Esophagus squamous epithelium (tissue), 5 donors: ENCODE results near the gene PRSS57. TPM values are rescaled to one million over a fixed set of nuclear protein-coding genes. Genes with fewer than 3 reads are reported as not detected.

Experiments
- DNase-seq: peaks from one replicate; lab custom pipeline; 2025; lab: John Stamatoyannopoulos, UW
- H3K27ac ChIP-seq, 4 donors: fragments of 200-600 bp; sonication (generic); one replicate each; pipeline ENCODE4 v1.5.1; 2016 to 2019; ENCODE audit warnings: mild to moderate bottlenecking in 1 of 4
- H3K27me3 ChIP-seq, 4 donors: fragments of 200-600 bp; sonication (generic); 1 replicate in 3 of 4; 2 replicates in 1 of 4; pipeline versions ENCODE4 v1.5.1 to v1.6.0; 2017 to 2021; ENCODE audit warnings: antibody characterized with exemption in 1 of 4
- H3K36me3 ChIP-seq, 3 donors: fragments of 200-600 bp; sonication (generic); one replicate each; pipeline ENCODE4 v1.5.1; 2016 to 2019
- H3K4me1 ChIP-seq, 3 donors: fragments of 200-600 bp; sonication (generic); one replicate each; pipeline ENCODE4 v1.5.1; 2017 to 2019
- H3K4me3 ChIP-seq, 4 donors: fragments of 200-600 bp; sonication (generic); 1 replicate in 3 of 4; 2 replicates in 1 of 4; pipeline ENCODE4 v1.5.1; 2016 to 2019; ENCODE audit warnings: mild to moderate bottlenecking in 2 of 4, moderate library complexity in 1 of 4
- H3K9me3 ChIP-seq, 3 donors: fragments of 200-600 bp; sonication (generic); one replicate each; pipeline ENCODE4 v1.5.1; 2016 to 2019
- CTCF ChIP-seq, 6 experiments: fragments of 450-650 bp in 4 of 6; fragments of 200-600 bp in 2 of 6; sonication (generic) in 2 of 6; IDR thresholded peaks; one replicate each; pipeline ENCODE4 v1.5.1; 2016 to 2019; ENCODE audit warnings: antibody characterized with exemption in 6 of 6, mild to moderate bottlenecking in 4 of 6, moderate library complexity in 4 of 6
- POLR2A ChIP-seq, 4 donors: fragments of 450-650 bp; IDR thresholded peaks; one replicate each; pipeline ENCODE4 v1.6.1; 2017; ENCODE audit warnings: antibody characterized with exemption in 4 of 4, mild to moderate bottlenecking in 4 of 4, moderate library complexity in 3 of 4
- WGBS, 2 donors: methylation state at CpG; one replicate each; pipeline ENCODE4 v1.1.5; 2018; 5-methylcytosine and 5-hydroxymethylcytosine counted together
- intact Hi-C: fragments of 100-400 bp; cut with DNase I; formaldehyde crosslinking; loops from one replicate; pipeline ENCODE4 v1.15.0; 2022
- total RNA-seq, 4 donors: library from RNA; depleted of rRNA; stranded (reverse); fragments of >200 nt; gene quantifications; one replicate each; pipeline ENCODE4 v1.1.0, GENCODE V29; 2016
- donor health status: DM: yes; HTN: yes; CAD: no.

Gene PRSS57
- total RNA-seq, 4 donors from 2014 or later, result not detected

- TF ChIP-seq CTCF (IDR thresholded peaks at IDR 0.05) (no peak), POLR2A (IDR thresholded peaks at IDR 0.05) (no peak)
- intact Hi-C loops, result no loop called here
- no peak overlapping the region for H3K4me3 ChIP-seq
- H3K4me1 ChIP-seq, result peaks cover 0 to 17% (median 10%) of the 10 kb centered on the region in 3 donors
- H3K27ac ChIP-seq, result peak overlapping the region; percentile 61 to 89 (median 79)
- no peaks in the 10 kb centered on the region for H3K36me3 ChIP-seq
- no peaks in the 10 kb centered on the region for H3K9me3 ChIP-seq
- DNase-seq, result no peak
- H3K27me3 ChIP-seq, result no peaks in the 10 kb centered on the region
- 70 to 80% methylated on average over 10 to 15 of the region's 43 CpGs for WGBS, 2 donors
Observed at GRCh38 chr19:726993-727956, 32.0 kb upstream of the PRSS57 start.

GRCh38 chr19:725461-726089 lies 30.3 kb upstream of the PRSS57 start:
- Histone ChIP-seq H3K4me3 (no peak overlapping the region), H3K36me3 (no peaks in the 10 kb centered on the region), H3K27ac (no peak overlapping the region), H3K4me1 (peaks cover 0 to 22% (median 10%) of the 10 kb centered on the region in 3 donors), H3K27me3 (peaks cover 0 to 4% (median 0%) of the 10 kb centered on the region in 4 donors), H3K9me3 (no peaks in the 10 kb centered on the region)
- WGBS, 2 donors, result 72 to 81% methylated on average over 8 to 9 of the region's 13 CpGs
- DNase-seq, result no peak
- TF ChIP-seq CTCF (IDR thresholded peaks at IDR 0.05) (no peak), POLR2A (IDR thresholded peaks at IDR 0.05) (no peak)
- intact Hi-C loops, result no loop called here

DNA sequence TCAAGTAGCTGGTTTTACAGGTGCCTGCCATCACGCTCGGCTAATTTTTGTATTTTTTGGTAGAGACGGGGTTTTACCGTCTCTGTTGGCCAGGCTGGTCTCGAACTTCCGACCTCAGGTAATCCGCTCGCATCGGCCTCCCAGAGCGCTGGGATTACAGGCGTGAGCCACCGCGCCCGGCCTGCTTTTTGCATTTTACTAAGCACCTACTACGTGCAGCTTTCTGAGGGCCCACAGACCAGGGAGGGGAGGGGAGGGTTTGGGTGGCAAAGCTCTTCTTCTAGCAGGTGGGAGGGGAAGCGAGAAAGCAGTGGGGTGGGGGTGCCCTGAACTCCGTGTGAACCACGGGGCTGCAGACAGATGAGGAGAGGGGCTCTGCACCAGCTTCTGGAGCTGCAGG lies 28.5 kb upstream of the PRSS57 start:
- 87 to 97% methylated on average over 5 to 17 of the region's 18 CpGs for WGBS, 2 donors
- no peak for DNase-seq
- intact Hi-C loops, result no loop called here
- TF ChIP-seq CTCF (IDR thresholded peaks at IDR 0.05) (no peak), POLR2A (IDR thresholded peaks at IDR 0.05) (no peak)
- no peak overlapping the region for H3K27ac ChIP-seq
- H3K36me3 ChIP-seq, result no peaks in the 10 kb centered on the region
- peaks cover 0 to 23% (median 1%) of the 10 kb centered on the region in 4 donors for H3K27me3 ChIP-seq
- no peaks in the 10 kb centered on the region for H3K9me3 ChIP-seq
- H3K4me1 ChIP-seq, result peaks cover 12 to 41% (median 20%) of the 10 kb centered on the region in 3 donors
- no peak overlapping the region for H3K4me3 ChIP-seq

DNA sequence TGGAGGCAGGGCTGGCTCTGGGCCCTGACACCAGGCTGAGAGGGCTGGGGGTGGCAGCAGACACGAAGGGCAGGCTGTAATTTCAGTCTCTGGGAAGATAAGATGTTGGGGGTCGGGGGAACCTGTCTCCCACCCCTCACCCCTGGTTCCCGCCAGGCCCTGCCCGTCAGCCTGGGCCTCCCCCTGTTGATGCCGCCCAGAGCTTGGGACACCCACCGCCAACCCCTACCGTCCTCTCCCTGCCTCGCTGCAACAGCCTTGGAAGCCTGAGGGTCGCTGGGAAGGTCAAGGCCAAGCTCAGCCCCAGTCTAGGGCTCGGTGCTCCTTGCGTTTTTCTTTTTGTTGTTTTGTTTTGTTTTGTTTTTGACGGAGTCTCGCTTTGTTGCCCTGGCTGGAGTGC lies 28.0 kb upstream of the PRSS57 start:
- intact Hi-C loops, result no loop called here
- Histone ChIP-seq H3K27ac (peak overlapping the region in 1 of 4 donors; percentile 39), H3K4me1 (peaks cover 12 to 43% (median 20%) of the 10 kb centered on the region in 3 donors), H3K36me3 (no peaks in the 10 kb centered on the region), H3K27me3 (peaks cover 0 to 28% (median 1%) of the 10 kb centered on the region in 4 donors), H3K4me3 (no peak overlapping the region), H3K9me3 (no peaks in the 10 kb centered on the region)
- no peak for DNase-seq
- no peak for TF ChIP-seq CTCF (IDR thresholded peaks at IDR 0.05)
- no peak for TF ChIP-seq POLR2A (IDR thresholded peaks at IDR 0.05)
- 76 to 80% methylated on average over 13 of the region's 13 CpGs for WGBS, 2 donors
